NAMALWA (cell line): ENCODE results near the gene MTG2.
A peak's percentile ranks its signal among the peaks of the same experiment; 100 is the strongest.

Experiments used
- DNase-seq: peaks from one replicate; pipeline ENCODE4 v3.0.0-alpha.2; 2015; ENCODE audit warnings: low spot score

Gene MTG2

DNA sequence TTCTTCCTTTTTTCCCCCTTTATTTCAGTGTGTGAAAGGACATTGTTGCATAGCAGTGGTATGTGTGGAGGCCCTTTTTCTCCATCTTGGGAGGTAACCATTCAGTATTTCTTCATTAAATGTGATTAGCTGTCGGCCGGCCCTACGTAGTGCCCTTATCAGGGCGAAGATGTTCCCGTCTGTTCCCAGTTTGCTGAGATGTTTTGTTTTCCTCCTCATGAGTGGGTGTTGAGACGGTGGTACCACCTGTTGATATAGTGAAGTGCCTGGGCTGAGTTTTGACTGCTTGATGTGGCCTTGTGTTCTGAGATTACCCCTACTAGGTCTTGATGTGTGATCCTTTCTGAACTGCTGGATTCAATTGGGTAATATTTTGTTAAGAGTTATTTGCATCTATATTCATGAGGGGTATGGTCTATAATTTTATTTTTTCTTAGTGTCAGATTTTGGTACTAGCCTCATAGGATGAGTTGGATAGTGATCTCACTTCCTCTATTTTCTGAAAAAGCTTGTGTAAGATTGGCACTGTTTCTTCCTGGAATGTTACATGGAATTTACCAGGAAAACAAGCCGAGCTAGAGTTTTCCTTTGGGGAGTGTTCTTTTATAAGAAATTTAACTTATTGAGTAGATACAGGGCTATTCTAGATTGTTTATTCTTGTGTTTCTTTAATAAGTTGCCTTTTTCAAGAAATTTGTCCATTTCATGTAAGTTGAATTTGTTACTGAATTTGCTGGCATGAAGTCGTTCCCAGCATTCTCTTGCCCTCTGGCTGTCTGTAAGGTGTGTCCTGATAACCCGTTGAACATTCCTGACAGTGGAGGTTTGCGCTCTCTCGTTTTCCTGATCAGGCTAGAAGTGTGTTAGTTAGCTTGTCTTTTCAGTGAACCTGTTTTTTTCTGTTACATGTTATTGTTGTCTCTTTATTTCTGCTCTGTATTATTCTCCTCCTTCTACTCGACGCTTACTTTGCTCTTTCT, 4.3 kb downstream of the MTG2 start:
- DNase-seq, result no peak

DNA sequence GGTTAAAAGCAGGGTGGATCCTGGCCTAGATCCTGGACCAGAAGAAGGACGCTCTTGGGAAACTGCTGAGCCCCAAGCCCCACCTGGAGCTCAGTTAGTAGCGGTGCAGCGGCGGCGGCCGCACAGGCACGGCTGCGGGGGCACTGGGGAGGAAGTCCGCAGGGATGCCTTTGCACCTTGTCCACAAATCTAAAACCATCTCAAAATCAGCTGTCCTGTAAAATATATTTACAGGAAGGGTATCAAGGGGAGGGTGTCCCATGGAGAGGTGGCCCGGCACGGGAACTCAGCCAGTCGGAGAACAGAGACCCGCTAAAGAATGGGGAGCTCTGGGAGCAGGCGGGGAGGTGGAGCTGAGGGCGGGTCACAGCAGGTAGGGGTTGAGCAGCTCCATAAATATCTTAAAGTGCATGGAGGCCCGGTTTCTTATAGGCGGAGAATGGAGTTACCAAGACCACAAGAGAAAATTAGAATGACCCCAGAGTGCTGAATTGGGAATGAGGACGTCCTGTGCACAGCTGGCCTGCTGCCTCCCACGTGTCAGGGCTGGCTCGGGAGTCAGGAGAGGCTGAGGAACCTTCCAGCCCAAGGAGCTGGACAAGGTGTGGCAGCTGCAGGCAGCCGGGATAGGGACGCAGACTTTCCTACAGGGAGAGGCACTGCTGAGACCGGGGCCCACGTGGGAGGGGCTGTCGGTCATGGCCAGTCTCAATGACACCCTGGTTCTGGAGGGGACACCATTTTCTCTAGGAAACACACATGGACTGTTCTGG, 8.0 kb downstream of the MTG2 start:
- no peak for DNase-seq

DNA sequence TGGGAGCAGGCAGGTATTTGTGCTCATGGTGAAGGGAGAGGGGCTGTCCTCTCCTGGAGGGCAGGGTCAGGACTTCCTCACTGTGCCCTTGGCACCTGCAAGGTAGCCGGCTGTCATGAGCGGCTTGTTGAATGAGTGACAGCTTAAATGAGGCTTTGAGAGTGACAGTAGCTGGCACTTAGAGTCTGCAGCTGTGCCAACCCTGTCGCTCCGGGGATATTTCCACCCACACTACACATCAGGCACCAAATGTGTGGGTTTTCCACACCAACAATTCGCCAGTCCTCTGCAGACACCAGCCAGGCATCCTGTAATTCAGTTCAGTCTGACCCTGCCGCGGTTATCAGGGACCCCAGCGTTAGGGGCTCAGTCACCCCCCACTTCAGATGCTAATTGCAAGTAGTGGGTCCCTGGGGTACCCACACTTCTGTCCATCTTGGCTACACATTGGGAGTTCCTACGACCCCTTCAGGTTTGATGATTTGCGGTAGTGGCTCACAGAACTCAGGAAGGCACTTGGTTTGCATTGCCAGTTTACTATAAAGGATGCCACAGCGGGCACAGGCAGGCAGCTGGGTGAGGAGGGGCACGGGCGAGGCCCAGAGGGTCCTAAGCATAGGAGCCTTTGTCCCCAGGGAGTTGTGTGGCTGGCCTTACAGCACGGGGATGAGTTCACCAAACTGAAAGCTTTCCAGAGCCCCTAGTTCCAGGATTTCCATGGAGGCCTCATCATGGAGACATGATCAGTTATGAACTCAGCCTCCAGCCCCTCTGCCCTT, 9.1 kb downstream of the MTG2 start:
- DNase-seq, result no peak

DNA sequence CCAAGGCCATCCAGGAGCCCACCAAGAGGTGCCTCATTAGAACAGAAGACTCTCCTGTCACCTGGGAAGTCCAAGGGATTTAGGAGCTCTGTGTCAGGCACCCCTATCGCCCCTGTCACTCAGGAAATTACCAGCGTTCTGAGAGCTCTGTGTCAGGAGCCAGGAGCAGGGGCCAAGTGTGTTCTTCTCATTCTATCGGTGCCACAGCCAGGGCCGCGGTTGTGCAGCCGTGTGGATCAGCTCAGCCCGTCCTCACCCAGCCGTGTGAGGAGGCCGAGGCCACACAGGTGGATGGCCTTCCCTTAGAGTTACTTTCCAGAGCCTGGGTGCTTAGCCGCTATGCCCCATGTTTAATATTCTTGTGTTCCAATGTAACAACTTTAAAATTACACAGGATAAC, 9.8 kb downstream of the MTG2 start:
- no peak for DNase-seq

DNA sequence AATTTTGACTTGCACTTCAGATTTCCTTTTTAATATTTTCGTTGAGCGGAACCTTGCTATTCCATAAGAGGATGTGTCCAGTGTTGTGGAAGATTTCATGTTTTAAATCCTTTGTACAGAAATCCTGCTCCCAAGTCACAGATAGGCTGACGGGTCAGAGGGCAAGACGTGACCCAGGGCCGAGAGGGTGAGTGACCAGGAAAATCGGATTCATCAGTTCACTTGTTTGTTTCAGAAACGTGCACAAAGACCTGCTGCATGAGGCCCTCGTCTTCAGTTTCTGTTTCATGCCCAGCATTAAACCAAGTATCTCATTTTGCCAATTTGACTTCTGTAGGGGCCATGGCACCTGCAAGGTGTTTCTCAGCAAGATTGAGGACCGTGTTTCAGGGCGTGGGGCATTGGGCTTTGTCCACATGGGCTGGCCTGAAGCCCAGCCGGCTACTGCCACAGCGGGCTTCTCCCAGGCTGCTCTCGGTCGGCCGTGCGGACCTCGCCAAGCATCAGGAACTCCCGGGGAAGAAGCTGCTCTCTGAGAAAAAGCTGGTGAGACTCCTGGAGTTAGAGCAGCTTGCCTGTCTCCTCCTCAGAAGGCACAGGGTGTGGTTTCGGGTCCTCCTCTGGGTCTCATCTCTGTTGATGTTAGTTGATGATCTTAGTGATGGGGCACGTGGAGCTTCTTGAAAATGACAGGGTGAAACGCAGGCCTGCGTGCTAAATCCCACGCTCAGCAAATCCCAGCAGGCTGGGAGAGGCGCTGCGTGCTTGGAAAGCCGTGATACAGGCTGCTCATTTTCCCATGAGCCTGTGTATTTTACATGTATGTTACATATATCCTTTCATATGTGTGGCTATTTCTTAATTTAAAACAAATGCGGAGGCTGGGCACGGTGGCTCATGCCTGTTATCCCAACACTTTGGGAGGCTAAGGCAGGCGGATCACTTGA, 10.5 kb downstream of the MTG2 start:
- DNase-seq, result no peak

DNA sequence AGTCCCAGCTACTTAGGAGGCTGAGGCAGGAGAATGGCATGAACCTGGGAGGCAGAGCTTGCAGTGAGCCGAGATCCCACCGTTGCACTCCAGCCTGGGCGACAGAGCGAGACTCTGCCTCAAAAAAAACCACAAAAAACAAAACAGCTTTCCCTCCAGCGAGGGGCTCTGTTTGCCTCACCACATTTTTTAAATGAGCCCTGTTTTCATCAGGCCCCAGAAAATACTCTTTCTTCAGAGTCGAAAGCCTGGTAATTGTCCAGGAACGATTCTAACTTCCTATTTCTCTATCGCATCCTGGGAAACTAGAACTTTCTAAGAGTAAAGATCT, 12.2 kb downstream of the MTG2 start:
- DNase-seq, result peak; percentile 60

DNA sequence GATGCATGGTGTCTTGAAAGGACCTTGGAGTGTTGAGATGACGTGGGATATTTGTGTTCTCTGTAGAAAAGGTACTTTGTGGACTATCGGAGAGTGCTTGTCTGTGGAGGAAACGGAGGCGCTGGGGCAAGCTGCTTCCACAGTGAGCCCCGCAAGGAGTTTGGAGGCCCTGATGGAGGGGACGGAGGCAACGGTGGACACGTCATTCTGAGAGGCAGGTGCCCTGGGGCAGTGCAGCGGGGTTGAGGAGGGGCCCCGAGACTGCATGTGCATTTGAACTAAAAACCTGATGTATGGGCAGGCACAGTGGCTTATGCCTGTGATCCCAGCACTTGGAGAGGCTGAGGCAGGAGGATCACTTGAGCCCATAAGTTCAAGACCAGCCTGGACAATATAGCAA, 12.9 kb downstream of the MTG2 start:
- DNase-seq, result no peak

DNA sequence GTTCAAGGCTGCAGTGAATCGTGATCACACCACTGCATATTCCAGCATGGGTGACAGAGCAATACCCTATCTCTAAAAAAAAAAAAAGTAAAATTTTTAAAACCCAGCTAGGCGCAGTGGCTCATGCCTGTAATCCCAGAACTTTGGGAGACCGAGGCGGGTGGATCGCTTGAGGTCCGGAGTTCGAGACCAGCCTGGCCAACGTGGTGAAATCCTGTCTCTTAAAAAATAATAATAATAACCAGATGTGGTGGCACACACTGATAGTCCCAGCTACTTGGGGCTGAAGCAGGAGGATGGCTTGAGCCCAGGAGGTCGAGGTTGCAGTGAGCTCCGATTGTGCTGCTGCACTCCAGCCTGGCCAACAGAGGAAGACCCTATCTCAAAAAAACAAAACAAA, 13.5 kb downstream of the MTG2 start:
- no peak for DNase-seq

DNA sequence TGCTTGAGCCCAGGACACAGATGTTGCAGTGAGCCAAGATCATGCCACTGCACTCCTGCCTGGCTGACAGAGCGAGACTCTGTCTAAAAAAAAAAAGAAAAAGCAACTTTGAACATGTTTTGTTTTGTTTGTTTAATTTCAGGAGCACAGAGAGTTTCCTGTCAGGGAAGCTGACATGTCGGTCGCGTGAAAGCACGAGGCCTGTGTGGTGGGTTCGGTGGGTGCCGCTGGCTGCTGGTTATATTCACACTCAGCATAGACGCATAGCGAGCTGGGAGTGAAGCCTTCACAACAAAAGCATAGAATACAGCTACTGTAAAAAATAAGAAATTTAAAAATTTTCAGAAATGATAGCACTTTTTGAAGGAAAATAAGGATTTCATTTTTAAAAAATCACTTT, 14.5 kb downstream of the MTG2 start:
- no peak for DNase-seq

DNA sequence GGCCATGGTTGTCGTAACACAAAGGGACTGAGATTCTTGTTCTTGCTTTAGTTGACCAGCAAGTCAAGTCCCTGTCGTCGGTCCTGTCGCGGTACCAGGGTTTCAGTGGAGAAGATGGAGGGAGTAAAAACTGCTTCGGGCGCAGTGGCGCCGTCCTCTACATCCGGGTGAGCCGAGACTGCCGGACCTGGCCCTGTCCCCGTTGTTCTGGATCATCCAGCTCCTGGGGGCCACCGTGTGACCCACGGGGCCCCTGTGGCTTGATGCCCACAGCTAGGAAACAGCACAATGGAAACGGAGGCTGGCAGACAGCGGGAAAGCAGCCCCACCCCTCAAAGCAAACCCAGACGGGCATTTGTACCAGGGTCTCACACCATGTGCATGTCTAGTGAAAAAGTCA, 15.0 kb downstream of the MTG2 start:
- no peak for DNase-seq

DNA sequence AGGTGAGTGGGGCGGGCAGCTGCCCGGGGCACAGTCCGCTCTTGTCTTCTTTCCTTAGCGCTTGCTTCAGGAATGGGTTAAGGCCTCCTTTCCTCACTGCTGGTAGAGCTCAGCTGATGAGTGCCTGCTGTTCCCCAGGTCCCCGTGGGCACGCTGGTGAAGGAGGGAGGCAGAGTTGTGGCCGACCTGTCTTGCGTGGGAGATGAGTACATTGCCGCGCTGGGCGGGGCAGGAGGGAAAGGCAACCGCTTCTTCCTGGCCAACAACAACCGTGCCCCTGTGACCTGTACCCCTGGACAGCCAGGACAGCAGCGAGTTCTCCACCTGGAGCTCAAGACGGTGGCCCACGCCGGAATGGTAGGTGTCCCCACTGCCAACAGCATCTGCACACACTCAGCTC, 15.7 kb downstream of the MTG2 start:
- DNase-seq, result no peak

DNA sequence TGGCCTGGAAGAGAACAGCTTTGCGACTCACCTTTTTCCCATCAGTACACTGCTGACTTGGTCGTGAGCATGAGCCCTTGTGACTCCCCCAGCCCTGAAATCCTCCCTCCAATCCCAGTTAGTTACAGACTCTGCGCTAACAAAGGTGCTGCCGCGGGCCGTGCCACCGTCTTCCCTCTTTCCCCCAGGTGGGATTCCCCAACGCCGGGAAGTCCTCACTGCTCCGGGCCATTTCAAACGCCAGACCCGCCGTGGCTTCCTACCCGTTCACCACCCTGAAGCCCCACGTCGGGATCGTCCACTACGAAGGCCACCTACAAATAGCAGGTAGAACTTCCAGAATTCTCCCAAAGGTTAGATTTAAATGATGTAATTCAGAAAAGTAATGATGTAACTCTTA, 16.1 kb downstream of the MTG2 start:
- no peak for DNase-seq

DNA sequence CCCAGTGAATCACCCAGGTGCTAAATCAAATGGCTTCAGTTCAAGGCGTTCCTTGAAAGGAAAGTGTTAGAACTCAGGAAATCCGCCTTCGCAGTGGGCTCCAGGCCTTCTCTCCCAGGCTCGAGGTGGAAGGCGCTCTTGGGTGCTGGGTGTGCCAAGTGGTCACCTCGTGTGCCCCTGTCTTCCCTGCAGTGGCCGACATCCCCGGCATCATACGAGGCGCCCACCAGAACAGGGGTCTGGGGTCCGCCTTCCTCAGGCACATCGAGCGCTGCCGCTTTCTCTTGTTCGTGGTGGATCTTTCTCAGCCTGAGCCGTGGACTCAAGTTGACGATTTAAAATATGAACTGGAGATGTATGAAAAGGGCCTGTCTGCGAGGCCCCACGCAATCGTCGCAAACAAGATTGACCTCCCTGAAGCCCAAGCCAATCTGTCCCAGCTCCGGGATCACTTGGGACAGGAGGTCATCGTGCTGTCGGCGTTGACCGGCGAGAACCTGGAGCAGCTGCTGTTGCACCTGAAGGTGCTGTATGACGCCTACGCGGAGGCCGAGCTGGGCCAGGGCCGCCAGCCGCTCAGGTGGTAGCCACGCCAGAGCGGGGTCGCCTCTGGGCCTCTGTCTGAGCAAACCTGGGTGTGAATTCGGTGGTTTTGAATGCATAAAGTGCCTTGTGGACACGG, 17.8 kb downstream of the MTG2 start:
- DNase-seq, result no peak

DNA sequence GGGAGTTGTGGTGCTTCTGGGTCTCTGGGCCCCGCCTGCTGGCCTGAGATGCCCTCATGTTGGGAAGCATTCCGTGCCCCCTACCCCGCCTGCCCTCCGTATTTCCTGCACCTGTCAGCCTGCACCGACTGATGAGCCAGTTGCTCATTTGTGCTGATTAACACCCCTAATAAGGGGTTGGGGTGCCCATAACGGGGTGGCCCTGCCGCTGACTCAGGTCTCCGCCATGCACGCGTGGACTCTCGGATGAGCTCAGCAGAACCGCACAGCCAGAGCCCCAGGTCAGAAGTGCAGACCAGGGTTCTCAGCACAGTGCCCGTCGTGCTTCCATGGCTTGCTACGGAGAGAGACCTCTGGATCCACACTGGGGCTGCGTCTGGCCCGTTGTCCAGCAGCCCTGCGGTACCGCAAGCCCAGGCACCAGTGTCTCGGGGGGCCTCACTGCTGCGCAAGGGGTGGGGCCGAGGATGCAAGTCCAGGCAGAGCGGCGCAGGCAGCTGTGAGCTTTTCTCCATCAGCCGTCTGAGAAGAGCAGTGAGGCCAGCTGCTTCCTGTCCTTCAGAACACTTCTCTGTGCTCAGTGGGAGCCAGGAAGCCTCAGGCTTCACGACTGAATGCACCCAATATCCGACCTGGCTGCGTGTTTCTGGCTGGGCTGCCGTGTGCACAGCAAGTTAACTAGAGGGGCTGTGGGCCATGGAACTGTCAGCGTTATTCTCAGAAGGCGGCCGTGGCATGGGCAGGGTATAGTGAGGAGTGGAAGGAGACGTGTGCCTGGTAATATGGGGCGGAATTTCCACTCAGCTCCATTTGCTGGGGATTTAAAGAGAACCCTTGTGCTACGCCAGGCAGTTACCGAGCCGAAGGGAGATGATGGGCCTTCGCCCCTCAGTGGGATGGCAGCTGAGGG, 18.6 kb downstream of the MTG2 start:
- peak; percentile 82 for DNase-seq

DNA sequence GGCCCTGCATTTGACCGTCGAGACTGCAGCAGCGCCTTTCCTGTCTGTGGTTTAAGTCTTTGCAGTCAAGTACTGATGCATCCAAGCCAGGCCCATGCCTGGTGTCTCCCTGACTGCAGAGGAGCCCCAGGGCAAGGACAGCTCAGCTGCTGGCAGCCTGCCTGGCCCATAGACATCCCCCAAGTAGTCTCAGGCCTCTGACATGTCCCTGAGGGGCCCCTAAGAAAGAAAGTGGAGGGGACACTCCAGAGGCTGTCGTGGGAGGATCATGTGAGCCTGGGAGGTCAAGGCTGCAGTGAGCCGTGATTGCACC, 19.2 kb downstream of the MTG2 start:
- no peak for DNase-seq

DNA sequence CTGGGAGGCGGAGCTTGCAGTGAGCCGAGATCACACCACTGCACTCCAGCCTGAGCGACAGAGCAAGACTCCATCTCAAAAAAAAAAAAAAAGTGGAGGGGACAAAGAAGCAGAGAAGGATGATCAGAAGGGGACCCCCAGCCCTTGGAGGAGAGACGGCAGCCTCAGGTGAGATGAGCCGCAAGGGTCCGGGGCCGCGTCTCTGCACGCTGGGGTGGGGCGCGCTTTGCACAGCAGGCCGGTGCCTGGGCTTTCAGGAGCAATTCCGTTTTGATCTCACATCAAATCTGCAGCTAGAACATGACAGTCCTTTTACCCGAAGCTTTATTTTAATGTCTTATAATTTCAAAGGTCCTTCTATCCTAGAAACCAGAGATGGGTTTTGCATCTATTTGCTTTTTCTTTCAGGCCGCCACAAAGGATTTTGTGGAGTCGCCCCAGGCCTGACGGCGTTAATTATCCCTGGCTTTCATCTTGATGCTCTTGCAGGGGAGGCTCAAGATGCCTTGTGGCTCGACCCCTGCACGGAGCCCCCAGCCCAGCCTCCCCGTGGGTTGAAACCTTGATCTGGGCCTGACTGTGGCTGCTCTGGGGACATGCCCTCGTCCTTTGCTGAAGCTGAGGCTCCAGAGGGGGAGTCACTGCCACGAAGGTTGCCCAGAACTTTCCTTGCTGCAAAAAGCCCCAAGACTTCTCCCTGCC, 20.0 kb downstream of the MTG2 start:
- no peak for DNase-seq

DNA sequence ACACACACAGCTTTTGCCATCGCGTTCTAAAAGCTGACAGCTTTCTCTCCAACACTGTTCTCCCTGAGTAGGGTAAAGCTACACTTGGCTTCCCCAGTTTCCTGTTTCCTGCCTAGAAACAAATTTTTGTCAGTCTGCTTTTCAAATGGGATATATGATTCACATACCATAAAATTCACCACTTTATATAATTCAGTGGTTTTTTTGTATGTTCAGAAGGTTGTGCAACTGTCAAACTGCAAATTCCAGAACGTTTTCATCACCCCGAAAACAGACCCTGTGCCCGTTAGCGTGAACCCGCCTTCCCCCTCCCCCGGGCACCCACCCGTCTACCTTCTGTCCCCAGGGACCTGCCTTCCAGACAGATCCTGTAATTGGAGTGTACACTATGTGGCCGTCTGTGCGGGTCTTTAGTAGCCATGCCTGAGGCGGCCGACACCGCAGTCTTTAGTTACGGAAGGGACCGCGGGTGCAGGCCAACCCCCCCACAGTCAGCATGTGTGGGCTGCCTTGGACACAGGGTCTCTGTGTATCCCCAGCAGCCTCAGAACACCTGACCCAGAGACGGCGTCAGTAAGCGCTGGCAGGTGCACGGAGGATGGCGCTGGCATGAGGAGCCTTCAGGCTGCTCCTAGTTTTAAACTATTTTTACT, 20.7 kb downstream of the MTG2 start:
- DNase-seq, result no peak

DNA sequence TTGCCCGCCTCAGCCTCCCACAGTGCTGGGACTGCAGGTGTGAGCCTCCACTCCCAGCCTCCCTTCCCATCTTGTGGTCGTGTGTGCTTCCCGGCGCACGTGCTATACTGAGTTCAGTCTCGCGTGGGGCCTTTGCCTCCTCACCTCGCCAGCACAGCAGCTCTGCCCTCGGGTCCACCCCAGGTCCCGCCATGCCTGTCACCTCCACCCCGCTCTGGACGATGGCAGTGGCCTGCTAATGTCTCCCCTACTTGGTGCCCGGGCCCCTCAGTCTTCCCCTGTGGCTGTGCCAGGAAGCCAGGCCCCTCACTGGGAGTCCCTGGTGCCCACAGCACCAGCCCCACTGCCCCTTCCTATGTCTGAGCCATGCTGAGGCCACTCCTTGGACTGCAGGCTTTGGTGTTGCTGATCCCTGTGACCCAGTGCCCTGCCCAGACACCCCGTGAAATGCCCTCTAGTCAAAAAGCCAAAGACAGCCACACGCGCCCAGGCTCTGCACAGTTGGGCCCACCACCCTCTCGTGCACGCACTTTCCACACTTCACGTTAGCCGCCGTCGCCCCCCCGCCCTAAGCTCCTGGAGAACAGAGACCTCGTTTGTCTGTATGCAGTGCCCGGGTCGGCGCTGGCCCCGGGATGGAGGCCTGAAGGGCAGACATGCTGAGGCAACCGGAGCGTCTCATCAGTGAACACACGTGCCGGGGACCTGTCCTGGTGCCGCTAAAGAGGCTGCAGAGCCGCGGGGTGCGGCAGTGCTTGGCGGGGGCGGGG, 23.0 kb downstream of the MTG2 start:
- no peak for DNase-seq
